Lower leg skin (tissue), 3 donors: ENCODE results near the gene MAD1L1.

Experiments used
- CTCF ChIP-seq, 3 donors: fragments of 450-650 bp; IDR thresholded peaks; one replicate each; pipeline ENCODE4 v1.5.1; 2016; ENCODE audit warnings: antibody characterized with exemption in 3 of 3, mild to moderate bottlenecking in 3 of 3, moderate library complexity in 2 of 3
- POLR2A ChIP-seq, 2 donors: fragments of 450-650 bp; IDR thresholded peaks; one replicate each; pipeline ENCODE4 v1.6.1; 2016 to 2017; ENCODE audit warnings: antibody characterized with exemption in 2 of 2, mild to moderate bottlenecking in 1 of 2, moderate library complexity in 1 of 2

GRCh38 chr7:2220506-2220905 lies 12.2 kb downstream of the MAD1L1 start:
- TF ChIP-seq CTCF (IDR thresholded peaks at IDR 0.05) (no peak), POLR2A (IDR thresholded peaks at IDR 0.05) (no peak)
